ENCODE data around the gene SLC12A8.

SLC12A8 gene

GRCh38 chr3:125050488-125051090 is 162.0 kb downstream of the SLC12A8 start:
- no peak for DNase-seq

- DNase-seq: no peak
Measured at GRCh38 chr3:125048282-125048681, 164.3 kb downstream of the SLC12A8 start.

- DNase-seq: no peak
Measured at GRCh38 chr3:125045965-125046364, 166.6 kb downstream of the SLC12A8 start.

- no peak for DNase-seq
Measured at GRCh38 chr3:125045194-125045593, 167.4 kb downstream of the SLC12A8 start.

- DNase-seq: no peak
Measured at GRCh38 chr3:125043599-125044151, 168.9 kb downstream of the SLC12A8 start.

GRCh38 chr3:125042725-125043406 is 169.7 kb downstream of the SLC12A8 start:
- no peak for DNase-seq

GRCh38 chr3:125039131-125040100 is 173.1 kb downstream of the SLC12A8 start:
- no peak for DNase-seq

GRCh38 chr3:125037498-125038150 is 174.9 kb downstream of the SLC12A8 start:
- DNase-seq: no peak

- no peak for DNase-seq
Measured at GRCh38 chr3:125035217-125035616, 177.3 kb downstream of the SLC12A8 start.

GRCh38 chr3:125033616-125034015 is 178.9 kb downstream of the SLC12A8 start:
- no peak for DNase-seq

- no peak for DNase-seq
Measured at GRCh38 chr3:125033135-125033534, 179.4 kb downstream of the SLC12A8 start.

- DNase-seq: no peak
Measured at GRCh38 chr3:125032683-125033082, 179.9 kb downstream of the SLC12A8 start.

Data from DMS53 (cell line).